Right renal pelvis (tissue), 4 donors: Measurements from ENCODE around the gene DARS1. TPM values are rescaled to one million over a fixed set of nuclear protein-coding genes. Genes with fewer than 3 reads are reported as not detected.
"Not testable (repeated sequence)": the region's sequence is repeated elsewhere in the genome, so short reads cannot be mapped to it uniquely, and the experiment has no call there.

Experiments used
- DNase-seq, 4 donors: peaks; one replicate each; pipeline ENCODE4 v3.0.0-alpha.2; 2013; ENCODE audit warnings: low read depth in 4 of 4, low spot score in 3 of 4, missing footprints in 1 of 4
- polyA plus RNA-seq, 4 donors: library from polyadenylated mRNA; unstranded; fragments of 120-200 nt; gene quantifications; one replicate each; pipeline ENCODE4 v1.2.1, GENCODE V29; 2013; ENCODE audit not compliant: insufficient read length in 4 of 4

Gene DARS1
- polyA plus RNA-seq, 4 donors = 117 to 140 (median 137) TPM

- no peak for DNase-seq
These were observed 90.5 kb downstream of the DARS1 start for GRCh38 chr2:135894930-135895329.

- DNase-seq = no peak
These were observed 92.0 kb downstream of the DARS1 start for GRCh38 chr2:135893374-135893794.

- no peak for DNase-seq
These were observed 94.6 kb downstream of the DARS1 start for GRCh38 chr2:135890835-135891234.

GRCh38 chr2:135890149-135890548 lies 95.3 kb downstream of the DARS1 start:
- no peak for DNase-seq

GRCh38 chr2:135888587-135888986 lies 96.8 kb downstream of the DARS1 start:
- not testable (repeated sequence) for DNase-seq

- DNase-seq = no peak
These were observed 99.7 kb downstream of the DARS1 start for GRCh38 chr2:135885709-135886108.

- DNase-seq = no peak
These were observed 103.0 kb downstream of the DARS1 start for GRCh38 chr2:135882415-135882814.

- DNase-seq = not testable (repeated sequence)
These were observed 108.7 kb downstream of the DARS1 start for GRCh38 chr2:135876770-135877169.

GRCh38 chr2:135876066-135876711 lies 109.2 kb downstream of the DARS1 start, which contains the start of gene MCM6:
MCM6 (minus strand) TSS chr2:135876443; CDS start chr2:135876365, 78 bp downstream.
- peak; percentile 93 to 98 (median 96) for DNase-seq

- peak in 2 of 4 donors; percentile 14 to 41 for DNase-seq
These were observed 109.8 kb downstream of the DARS1 start for GRCh38 chr2:135875491-135876065.

GRCh38 chr2:135874777-135875365 lies 110.6 kb downstream of the DARS1 start:
- no peak for DNase-seq

GRCh38 chr2:135870571-135870970 lies 114.9 kb downstream of the DARS1 start:
- no peak for DNase-seq

- no peak for DNase-seq
These were observed 122.2 kb downstream of the DARS1 start for GRCh38 chr2:135863233-135863632.

- DNase-seq = no peak
These were observed 122.7 kb downstream of the DARS1 start for GRCh38 chr2:135862718-135863117.

Other genes starting within 250 kb of the DARS1 start
- 100 to 1,000 TPM; 139 to 180 (median 166) TPM for gene UBXN4, start 243.8 kb downstream of the DARS1 start, polyA plus RNA-seq
- gene LCT, start 148.4 kb downstream of the DARS1 start, polyA plus RNA-seq = under 1 TPM in 1 of 4 donors, not detected in 3; 0.03 TPM
- gene MCM6, start 109.2 kb downstream of the DARS1 start, polyA plus RNA-seq = 10 to 100 TPM; 58.1 to 69.4 (median 64.1) TPM
- 10 to 100 TPM; 47.8 to 53.4 (median 52.7) TPM for gene CXCR4, start 132.5 kb upstream of the DARS1 start, polyA plus RNA-seq